HG03039 (cell line): ENCODE results near the gene SEZ6.

Source experiments
- ATAC-seq: cut with Tn5 transposase; IDR thresholded peaks from one replicate; pipeline ENCODE4 v1.9.1; 2021; ENCODE audit warnings: mild to moderate bottlenecking, moderate library complexity; ENCODE audit not compliant: unreplicated experiment

The SEZ6 gene, protein sequence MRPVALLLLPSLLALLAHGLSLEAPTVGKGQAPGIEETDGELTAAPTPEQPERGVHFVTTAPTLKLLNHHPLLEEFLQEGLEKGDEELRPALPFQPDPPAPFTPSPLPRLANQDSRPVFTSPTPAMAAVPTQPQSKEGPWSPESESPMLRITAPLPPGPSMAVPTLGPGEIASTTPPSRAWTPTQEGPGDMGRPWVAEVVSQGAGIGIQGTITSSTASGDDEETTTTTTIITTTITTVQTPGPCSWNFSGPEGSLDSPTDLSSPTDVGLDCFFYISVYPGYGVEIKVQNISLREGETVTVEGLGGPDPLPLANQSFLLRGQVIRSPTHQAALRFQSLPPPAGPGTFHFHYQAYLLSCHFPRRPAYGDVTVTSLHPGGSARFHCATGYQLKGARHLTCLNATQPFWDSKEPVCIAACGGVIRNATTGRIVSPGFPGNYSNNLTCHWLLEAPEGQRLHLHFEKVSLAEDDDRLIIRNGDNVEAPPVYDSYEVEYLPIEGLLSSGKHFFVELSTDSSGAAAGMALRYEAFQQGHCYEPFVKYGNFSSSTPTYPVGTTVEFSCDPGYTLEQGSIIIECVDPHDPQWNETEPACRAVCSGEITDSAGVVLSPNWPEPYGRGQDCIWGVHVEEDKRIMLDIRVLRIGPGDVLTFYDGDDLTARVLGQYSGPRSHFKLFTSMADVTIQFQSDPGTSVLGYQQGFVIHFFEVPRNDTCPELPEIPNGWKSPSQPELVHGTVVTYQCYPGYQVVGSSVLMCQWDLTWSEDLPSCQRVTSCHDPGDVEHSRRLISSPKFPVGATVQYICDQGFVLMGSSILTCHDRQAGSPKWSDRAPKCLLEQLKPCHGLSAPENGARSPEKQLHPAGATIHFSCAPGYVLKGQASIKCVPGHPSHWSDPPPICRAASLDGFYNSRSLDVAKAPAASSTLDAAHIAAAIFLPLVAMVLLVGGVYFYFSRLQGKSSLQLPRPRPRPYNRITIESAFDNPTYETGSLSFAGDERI

DNA sequence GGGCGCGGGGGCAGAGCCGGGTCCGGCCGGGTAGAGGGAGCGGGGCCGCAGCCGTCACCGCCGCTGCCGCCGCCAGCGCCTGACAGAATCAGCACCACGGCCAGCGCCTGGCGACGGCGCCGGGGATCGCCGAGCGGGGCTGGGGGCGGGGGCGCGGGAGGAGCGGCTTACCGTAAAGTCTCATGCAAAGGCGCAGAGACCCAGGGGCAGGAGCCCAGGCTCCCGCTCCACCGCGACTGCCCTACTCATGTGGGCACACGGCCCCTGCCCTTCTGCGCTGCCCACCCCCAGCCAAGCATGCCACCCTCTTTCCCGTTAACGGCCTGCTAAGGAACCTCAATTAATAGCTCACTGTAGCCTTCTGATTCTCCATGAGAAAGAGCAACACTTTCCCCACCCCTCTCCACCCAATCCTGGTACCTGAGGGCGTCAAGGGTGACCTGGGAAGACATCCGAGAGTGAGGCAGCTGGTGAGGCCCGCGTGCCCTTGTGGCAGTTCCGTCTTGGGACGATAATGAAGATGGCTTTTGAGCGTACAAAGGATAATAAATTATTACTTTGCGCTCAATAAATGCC is at the start of gene SEZ6:
Gene SEZ6 (minus strand): TSS at position 98 of the 576 bp plus-strand sequence. CDS start 164 bp downstream, outside the sequence.
- ATAC-seq = no peak

DNA sequence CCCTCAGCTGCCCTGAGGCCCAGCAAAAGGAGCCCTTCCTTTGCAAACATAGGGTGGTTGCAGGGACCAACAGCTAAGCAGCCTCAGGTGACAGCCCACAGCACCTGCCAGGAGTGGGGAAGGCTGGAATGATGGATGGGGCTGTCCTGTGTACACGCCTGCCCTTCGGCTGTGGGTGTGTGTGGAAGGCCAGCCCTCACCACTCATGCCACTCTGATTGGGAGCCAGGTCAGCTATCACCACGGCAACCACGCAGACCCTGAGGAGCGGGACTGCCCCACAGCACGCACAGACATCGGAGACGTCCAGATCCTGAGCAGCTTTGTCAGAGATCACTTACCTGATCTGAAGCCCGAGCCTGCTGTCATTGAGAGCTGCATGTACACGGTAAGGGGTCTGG is 49.0 kb upstream of the SEZ6 start:
- ATAC-seq = no peak

DNA sequence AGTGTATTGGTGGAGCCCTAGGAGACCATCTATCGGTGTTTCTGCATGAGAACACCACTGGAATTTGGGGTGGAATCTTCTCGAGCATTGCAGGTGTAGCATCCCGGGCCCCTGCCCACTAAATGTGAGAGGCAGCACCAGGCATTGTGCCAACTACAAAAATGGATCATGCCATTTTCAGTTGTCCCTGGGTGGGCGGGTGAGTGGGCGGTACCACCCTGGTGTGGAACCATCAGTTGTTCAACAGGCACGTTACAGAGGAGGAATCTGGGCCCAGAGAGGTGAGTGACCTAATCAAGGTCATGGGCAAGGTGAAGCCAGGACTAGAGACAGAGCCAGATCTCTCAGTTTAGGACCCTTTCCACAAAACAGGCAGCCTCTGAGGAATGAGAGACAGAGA is 45.9 kb upstream of the SEZ6 start:
- no peak for ATAC-seq

DNA sequence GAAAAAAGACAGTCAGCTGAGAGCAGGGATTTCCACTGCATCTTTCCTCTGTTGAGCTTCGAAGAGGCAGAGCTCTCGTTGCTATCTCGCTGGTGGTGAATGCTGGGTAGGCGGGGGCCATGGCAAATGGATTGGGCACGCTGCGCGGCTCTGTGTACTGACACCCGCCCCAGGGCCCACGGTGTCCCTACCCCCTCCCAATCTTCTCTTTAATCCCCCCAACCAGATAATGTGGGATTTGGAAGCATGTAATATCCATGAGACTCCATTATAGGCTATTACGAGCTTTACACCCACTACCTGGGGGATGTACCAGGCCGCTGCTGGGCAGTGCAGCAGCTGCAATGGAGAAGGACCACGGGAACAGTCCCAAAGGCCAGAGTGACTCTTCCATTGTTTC is 45.4 kb upstream of the SEZ6 start:
- no peak for ATAC-seq

DNA sequence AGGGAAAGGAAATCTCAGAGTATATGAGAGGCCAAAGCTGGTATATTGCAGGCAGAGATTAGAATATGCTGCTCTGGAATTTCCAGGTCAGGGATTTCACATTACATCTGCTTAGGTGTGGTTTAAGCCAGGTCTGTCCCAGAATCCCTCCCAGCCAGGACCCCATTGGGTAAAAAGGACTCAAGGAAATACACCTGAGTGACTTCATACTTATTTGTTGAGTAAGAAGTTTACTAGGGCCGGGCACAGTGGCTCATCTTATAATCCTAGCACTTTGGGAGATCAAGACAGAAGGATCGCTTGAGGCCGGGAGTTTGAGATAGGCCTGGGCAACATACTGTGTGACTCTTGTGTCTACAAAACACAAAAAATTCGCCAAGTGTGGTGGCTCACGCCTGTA is 44.3 kb upstream of the SEZ6 start:
- no peak for ATAC-seq

DNA sequence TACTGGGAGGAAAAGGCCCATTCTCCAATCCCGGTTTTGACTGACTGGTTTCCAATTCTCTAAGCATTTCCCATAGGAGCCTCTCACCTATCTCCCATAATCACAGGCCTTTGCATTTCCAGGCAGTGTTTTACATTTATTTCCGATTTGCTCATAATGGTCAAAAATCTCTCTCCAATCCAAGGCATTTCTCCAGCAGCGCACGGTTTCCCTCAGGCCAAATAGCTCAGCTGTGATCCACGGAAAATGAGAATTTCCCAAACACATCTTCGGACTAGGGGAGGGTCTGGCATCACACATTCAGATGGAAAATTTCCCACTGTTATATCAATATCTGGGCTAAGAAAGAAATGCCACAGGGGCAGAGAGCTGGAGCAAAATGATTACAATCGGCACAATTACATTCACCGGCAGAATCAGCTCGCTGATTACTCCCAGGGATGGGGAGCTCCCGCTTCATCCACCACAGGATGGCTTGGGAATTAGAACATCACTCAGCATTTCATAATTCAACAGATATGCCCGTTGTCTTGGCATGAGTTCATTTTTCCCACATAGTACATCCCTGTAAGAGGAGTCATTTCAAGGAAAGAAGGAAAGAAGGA is 43.8 kb upstream of the SEZ6 start:
- no peak for ATAC-seq

DNA sequence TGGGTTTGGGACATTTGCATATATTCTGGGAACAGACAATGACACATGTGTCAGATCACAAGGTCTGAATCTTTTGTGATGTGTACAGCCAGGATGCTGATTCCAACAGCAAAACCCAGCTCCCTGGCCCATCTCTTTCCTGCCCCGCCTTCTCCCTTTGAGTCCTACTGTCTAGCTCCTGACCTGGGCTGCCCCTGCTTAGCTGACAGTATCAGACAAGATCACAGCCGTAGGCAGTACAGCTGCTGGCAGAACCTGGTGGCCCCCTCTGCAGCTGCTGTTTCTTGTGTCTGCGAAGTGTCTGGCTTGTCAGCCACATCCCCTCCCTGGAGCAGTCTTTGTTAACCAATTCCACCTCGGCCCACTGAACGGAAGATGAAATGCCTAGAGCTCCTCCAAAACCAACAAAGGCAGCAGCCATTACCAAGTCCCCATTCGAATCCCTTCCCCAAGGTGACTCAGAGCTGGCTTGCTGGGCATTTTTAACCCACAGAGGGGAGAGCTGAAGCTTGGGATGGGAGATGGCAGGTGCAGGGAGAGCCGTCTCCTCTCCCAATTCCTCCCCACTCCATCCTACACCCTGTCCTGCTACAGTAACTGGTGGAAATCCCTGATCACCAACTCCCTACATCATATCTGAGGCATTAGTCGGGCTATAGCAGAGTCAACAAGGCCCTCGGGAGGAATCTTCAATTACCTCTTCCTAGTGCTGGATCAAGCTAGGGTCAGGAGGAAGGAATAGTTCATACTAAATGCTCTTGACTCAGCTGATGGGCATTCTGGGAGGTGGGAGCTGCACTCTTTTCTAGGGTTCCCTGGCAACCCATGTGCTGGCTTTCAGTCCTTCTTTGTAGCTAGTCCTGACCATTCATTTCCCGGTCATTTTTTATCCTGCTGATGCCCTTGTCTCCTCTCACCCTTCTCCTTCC is 42.9 kb upstream of the SEZ6 start:
- no peak for ATAC-seq

DNA sequence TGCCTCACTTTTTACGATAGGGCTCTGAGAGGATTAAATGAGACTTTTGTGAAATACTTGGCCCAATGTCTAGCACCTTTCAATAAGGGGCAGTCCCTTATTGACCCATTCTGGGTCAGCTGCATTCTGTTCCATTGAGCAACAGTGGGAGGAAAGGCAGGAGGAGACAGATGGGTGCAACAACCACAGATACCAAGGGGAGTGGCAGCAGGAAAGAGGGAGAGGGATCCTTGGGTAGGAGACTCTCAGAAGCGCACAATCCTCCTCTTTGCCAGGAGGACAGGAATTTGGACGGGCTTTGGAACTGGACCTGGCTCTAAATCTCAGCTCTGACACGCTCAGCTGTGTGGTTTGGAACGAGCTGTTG is 40.6 kb upstream of the SEZ6 start:
- no peak for ATAC-seq

DNA sequence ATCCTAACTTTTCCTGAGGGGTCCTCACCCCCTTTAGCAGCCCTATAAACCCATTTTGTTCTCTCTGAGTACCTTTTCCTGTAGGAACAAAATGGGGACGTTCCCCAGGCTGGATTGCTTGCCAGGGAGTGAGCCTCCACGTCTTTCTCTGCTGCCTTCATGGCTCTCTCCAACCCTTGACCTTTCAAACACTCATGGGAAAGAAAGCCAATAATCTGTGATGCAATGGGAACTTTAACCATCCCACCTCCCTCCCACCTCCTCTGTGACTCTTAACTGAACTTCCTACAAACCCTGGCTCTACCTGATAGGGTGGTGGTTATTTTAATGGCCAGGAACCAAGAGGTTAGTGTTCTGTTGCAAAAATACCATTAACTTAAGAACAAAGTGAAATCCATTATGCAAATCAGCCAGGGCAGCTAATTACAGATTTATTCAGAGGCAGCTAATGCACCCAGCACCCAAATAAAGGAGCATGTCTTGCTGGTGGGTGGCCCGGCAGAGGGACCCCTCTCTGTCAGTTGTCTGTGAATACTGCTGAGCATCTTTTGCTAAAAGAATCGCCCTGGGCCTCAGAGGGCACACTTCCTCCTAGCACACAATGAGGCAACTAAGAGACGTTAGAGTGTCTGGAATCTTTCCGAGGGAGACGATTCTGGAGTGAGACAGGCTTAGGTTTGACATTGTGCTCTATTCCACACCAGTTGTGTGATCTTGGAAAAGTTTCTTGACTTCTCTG is 40.1 kb upstream of the SEZ6 start:
- no peak for ATAC-seq

DNA sequence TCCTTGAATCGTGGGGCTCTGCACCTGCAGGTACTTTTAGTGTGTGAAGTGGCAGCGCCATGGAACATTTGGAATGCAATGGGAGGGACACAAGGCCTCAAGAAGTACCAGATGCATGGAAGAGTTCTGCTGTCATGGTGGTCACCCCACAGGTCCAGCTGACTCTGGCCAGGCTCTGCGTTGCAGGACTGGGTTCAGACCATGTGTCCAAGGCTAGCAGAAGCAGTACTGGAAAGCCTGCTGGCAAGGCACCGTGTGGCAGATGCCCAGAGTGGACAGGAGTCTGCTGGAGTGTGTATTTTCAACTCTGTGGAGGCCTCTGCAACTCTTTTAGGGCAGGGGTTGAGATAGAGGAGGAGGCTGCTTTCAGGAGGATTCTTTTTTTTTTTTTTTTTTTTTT is 39.2 kb upstream of the SEZ6 start:
- ATAC-seq = no peak

DNA sequence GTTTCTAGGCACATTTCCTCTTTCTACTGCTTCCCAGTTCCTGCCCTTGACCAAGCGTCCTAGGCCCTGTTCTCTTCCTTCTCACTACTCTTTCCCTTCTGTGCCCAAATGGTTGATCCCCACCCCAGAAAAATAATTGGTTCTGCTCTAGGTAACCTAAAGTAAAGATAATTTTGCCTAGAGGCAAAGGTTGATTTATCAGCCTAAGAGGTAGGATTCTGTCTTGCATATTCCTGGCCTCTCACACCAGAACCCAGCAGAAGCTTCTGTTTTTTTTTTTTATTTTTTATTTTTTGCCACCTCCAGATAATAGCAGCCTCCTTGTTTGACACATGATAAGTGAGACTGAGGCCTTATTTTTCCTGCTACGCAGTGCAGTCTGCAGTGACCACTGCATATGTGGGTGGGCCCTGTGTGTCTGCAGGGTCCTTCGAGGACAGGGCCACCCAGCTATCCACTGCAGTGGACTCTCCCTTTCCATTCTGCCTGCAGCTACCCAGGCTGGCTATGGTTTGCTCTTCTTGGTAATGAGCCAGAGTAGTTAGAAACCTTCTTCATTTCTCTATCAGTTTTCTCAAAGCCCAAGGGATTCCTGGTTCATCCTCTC is 37.8 kb upstream of the SEZ6 start:
- ATAC-seq = no peak

DNA sequence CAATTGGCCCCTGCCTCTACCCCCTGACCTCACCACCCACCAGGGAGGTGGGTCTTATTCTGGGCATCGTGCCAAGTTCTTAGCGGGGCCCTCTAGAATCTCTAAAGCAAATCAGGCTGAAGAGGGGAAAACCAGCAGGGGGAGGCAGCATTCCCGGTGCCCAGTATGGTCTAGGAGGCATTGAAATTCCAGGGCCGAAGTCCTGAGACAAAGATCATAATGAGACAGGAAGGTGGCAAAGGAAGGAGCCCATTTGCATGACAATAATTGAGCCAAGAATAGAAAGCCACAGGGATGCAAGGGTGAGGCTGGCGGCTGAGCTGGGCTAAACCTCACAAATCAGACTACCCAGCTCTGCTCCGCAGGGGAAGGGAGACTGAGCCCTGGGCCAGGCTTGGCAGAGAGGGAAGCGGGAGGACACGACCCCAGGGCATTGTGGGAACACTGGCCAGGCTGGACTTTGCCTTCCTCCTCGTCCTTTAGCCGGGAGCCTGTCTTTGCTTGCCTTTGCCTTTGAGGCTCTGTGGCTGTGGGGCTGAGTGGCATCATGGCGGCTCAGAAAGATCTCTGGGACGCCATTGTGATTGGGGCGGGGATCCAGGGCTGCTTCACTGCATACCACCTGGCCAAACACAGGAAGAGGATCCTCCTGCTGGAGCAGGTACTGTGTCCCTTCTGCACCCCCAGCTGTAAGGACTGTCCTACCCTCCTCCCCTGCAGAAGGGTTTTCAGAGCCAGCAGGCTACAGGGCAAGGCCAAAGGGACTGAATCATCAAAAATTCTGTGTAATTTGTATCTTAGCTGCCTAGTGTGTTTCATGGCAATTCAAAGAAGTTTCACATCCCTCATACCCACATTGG is 37.1 kb upstream of the SEZ6 start, which contains the start of gene PIPOX:
Gene PIPOX (plus strand): TSS at position 463 of the 860 bp plus-strand sequence. CDS start 85 bp downstream, at position 548.
- no peak for ATAC-seq

DNA sequence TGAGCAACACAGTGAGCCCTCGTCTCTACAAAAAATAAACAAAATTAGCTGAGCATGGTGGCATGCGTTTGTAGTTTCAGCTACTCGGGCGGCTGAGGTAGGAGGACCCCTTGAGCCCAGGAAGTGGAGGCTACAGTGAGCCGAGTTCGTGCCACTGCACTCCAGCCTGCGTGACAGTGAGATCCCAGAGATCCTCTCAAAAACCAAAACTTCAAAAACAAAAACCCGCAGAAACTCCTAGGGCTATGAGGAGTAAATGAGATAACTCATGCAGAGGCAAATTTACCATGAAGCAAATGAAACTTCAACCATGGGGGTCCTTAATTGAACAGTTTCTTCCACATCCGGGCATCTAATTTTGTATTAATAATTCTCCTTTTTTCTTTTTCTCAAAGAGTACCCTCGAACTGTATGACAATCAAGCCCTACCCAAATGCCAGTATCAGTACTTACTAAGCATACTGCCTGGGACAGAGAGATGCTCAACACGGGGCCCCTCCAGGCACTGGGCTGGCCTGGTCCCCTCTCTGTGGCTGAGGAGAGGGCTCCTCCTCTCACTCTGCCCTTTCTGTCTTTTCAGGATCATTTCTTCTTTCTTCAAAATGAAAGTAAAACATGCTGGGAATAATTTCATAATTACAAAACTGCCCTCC is 36.3 kb upstream of the SEZ6 start:
- no peak for ATAC-seq

DNA sequence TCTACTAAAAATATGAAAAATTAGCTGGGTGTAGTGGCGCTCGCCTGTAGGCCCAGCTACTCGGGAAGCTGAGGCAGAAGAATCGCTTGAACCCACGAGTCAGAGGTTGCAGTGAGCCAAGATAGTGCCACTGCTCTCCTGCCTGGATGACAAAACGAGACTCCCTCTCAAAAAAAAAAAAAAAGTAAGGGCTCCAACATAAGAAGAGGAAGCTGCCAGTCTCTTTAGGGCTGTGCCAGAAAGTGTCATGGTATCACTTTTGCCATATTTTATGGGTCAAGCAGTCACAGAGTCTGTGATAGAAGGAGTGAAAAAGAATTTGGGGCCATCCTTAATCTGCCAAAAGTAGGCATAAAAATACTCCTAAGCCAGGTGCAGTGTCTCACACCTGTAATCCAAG is 35.7 kb upstream of the SEZ6 start:
- no peak for ATAC-seq

DNA sequence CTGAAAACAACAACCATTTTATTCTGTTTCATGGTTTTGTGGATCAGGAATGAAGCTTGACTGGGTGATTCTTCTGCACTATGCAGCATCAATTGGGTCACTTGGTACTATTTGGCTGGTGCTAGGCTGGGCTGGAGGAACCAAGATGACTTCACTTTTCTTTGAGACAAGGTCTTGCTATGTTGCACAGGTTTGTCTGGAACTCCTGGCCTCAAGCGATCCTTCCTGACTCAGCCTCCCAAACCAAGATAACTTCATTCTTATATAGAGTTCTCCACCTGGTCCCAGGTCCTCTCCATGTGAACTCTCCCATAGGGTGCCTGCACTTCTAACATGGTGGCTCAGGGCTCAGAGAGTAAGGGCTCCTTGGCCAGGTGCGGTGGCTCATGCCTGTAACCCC is 35.3 kb upstream of the SEZ6 start:
- no peak for ATAC-seq

DNA sequence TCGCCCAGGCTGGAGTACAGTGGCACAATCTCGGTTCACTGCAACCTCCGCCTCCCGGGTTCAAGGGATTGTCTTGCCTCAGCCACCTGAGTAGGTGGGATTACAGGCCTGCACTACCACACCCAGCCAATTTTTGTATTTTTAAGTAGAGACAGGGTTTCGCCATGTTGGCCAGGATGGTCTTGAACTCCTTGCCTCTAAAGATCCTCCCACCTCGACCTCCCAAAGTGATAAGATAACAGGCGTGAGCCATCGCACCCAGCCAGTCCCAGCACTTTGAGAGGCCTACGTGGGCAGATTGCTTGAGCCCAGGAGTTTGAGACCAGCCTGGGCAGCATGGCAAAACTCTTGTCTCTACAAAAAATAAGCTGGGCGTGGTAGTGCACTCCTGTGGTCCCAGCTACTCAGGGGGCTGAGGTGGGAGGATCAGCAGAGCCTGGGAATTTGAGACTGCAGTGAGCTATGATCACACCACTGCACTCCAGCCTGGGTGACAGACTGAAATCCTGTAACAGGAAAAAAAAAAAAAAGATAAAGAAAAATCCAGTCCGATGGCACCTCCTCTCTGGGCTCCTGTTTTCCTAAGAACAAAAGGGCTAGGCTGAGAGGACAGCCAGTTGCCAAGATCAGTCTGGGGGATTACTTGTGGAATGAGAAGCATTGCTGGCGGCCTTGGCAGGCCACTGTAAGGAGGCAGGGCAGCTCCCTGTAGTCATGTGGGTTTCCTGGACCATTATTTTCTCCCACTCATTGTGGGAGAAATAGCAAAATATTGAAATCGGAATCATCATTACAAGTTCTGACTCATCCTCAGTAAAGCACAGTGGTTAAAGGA is 34.1 kb upstream of the SEZ6 start:
- no peak for ATAC-seq
